Measurements from ENCODE around the gene ASAP2. TPM values are rescaled to one million over a fixed set of nuclear protein-coding genes. Genes with fewer than 3 reads are reported as not detected.

Gene ASAP2
- total and polyA plus RNA-seq, 9 of the 15 experiments (the other 6 are each of a cell fraction or from before 2014, with no cell fraction given) = 0.06 to 4.3 (median 3.1) TPM

DNA sequence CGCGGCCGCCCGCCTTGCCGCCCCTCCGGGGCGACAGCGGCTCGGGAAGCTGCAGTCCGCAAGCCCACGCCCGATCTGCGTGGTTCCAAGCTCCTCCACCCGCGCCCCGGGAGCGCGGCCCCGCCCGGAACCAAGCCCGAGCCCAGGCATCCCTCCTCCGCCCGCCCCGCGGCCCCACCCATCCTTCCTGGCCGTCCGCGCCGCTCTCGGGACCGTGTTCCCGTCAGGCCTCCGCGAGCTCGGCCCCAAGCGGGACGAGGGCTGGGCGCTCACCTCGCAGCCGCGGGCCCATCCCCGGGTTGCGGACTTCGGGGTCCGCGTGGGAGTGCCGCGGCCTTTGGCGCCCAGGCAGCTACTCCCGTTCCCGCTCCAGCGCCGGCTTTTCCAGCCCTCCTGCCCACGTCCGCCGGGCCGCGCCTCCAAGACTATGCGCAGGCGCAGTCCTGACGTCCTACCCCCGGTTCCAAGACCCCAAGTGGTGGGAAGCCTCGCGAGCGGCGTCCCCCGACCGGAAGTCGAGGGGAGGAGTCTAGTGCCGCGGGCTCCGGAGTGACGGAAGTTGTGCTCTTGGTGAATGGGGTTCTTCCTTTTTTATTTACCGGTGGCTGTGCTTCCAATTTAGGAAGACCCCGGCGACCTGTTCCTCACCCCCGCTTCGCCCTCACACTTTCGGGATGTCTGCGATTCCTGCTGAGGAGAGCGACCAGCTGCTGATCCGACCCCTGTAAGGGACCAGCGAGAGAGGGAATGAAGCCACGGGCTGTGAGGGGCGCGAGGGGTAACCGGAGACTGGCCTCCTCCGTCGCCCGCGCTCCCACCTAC lies 216.7 kb downstream of the ASAP2 start, which contains the start of the genes CPSF3 and ITGB1BP1 (continued):
- TF ChIP-seq, protein P1, sequence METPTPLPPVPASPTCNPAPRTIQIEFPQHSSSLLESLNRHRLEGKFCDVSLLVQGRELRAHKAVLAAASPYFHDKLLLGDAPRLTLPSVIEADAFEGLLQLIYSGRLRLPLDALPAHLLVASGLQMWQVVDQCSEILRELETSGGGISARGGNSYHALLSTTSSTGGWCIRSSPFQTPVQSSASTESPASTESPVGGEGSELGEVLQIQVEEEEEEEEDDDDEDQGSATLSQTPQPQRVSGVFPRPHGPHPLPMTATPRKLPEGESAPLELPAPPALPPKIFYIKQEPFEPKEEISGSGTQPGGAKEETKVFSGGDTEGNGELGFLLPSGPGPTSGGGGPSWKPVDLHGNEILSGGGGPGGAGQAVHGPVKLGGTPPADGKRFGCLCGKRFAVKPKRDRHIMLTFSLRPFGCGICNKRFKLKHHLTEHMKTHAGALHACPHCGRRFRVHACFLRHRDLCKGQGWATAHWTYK (CRISPR knock-in tag; IDR thresholded peaks at IDR 0.05) = peak; percentile 15; the same call in 1 of the 2 replicates
- peak; percentile 68; the same call in 1 of the 2 replicates for TF ChIP-seq NBN (IDR thresholded peaks at IDR 0.05; ENCODE audit: low read depth)
- TF ChIP-seq, protein P2, sequence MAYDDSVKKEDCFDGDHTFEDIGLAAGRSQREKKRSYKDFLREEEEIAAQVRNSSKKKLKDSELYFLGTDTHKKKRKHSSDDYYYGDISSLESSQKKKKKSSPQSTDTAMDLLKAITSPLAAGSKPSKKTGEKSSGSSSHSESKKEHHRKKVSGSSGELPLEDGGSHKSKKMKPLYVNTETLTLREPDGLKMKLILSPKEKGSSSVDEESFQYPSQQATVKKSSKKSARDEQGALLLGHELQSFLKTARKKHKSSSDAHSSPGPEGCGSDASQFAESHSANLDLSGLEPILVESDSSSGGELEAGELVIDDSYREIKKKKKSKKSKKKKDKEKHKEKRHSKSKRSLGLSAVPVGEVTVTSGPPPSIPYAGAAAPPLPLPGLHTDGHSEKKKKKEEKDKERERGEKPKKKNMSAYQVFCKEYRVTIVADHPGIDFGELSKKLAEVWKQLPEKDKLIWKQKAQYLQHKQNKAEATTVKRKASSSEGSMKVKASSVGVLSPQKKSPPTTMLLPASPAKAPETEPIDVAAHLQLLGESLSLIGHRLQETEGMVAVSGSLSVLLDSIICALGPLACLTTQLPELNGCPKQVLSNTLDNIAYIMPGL (CRISPR knock-in tag; IDR thresholded peaks at IDR 0.05) = peak; percentile 87; the same call in 1 of the 2 replicates
- peak; percentile 78 for TF ChIP-seq SMAD4 (CRISPR knock-in tag; conservative IDR thresholded peaks at IDR 0.05)
- TF ChIP-seq L3MBTL2 (IDR thresholded peaks at IDR 0.05) = peak; percentile 65
- peak; percentile 96 for TF ChIP-seq KAT7 (CRISPR knock-in tag; IDR thresholded peaks at IDR 0.05; ENCODE audit: borderline replicate concordance)
- TF ChIP-seq DIDO1 (tag; IDR thresholded peaks at IDR 0.05; ENCODE audit: low read depth) = peak; percentile 71
- TF ChIP-seq, protein P3, sequence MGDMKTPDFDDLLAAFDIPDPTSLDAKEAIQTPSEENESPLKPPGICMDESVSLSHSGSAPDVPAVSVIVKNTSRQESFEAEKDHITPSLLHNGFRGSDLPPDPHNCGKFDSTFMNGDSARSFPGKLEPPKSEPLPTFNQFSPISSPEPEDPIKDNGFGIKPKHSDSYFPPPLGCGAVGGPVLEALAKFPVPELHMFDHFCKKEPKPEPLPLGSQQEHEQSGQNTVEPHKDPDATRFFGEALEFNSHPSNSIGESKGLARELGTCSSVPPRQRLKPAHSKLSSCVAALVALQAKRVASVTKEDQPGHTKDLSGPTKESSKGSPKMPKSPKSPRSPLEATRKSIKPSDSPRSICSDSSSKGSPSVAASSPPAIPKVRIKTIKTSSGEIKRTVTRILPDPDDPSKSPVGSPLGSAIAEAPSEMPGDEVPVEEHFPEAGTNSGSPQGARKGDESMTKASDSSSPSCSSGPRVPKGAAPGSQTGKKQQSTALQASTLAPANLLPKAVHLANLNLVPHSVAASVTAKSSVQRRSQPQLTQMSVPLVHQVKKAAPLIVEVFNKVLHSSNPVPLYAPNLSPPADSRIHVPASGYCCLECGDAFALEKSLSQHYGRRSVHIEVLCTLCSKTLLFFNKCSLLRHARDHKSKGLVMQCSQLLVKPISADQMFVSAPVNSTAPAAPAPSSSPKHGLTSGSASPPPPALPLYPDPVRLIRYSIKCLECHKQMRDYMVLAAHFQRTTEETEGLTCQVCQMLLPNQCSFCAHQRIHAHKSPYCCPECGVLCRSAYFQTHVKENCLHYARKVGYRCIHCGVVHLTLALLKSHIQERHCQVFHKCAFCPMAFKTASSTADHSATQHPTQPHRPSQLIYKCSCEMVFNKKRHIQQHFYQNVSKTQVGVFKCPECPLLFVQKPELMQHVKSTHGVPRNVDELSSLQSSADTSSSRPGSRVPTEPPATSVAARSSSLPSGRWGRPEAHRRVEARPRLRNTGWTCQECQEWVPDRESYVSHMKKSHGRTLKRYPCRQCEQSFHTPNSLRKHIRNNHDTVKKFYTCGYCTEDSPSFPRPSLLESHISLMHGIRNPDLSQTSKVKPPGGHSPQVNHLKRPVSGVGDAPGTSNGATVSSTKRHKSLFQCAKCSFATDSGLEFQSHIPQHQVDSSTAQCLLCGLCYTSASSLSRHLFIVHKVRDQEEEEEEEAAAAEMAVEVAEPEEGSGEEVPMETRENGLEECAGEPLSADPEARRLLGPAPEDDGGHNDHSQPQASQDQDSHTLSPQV (IDR thresholded peaks at IDR 0.05) = peak; percentile 34; the same call in 1 of the 2 replicates
- TF ChIP-seq, protein P4, sequence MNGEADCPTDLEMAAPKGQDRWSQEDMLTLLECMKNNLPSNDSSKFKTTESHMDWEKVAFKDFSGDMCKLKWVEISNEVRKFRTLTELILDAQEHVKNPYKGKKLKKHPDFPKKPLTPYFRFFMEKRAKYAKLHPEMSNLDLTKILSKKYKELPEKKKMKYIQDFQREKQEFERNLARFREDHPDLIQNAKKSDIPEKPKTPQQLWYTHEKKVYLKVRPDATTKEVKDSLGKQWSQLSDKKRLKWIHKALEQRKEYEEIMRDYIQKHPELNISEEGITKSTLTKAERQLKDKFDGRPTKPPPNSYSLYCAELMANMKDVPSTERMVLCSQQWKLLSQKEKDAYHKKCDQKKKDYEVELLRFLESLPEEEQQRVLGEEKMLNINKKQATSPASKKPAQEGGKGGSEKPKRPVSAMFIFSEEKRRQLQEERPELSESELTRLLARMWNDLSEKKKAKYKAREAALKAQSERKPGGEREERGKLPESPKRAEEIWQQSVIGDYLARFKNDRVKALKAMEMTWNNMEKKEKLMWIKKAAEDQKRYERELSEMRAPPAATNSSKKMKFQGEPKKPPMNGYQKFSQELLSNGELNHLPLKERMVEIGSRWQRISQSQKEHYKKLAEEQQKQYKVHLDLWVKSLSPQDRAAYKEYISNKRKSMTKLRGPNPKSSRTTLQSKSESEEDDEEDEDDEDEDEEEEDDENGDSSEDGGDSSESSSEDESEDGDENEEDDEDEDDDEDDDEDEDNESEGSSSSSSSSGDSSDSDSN (IDR thresholded peaks at IDR 0.05; ENCODE audit: borderline replicate concordance in 1 of 2, low read depth in 2 of 2, low read length in 2 of 2) = peak in 1 of 2 experiments; percentile 45; a peak in 3 of 4 replicates
- TF ChIP-seq SAP30 (IDR thresholded peaks at IDR 0.05; ENCODE audit: borderline replicate concordance, insufficient read depth, low read depth, low read length, poor library complexity, severe bottlenecking) = peak; percentile 54
- TF ChIP-seq, protein P5, sequence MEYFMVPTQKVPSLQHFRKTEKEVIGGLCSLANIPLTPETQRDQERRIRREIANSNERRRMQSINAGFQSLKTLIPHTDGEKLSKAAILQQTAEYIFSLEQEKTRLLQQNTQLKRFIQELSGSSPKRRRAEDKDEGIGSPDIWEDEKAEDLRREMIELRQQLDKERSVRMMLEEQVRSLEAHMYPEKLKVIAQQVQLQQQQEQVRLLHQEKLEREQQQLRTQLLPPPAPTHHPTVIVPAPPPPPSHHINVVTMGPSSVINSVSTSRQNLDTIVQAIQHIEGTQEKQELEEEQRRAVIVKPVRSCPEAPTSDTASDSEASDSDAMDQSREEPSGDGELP (CRISPR knock-in tag; IDR thresholded peaks at IDR 0.05; ENCODE audit: borderline replicate concordance) = peak; percentile 88
- TF ChIP-seq, protein P6, sequence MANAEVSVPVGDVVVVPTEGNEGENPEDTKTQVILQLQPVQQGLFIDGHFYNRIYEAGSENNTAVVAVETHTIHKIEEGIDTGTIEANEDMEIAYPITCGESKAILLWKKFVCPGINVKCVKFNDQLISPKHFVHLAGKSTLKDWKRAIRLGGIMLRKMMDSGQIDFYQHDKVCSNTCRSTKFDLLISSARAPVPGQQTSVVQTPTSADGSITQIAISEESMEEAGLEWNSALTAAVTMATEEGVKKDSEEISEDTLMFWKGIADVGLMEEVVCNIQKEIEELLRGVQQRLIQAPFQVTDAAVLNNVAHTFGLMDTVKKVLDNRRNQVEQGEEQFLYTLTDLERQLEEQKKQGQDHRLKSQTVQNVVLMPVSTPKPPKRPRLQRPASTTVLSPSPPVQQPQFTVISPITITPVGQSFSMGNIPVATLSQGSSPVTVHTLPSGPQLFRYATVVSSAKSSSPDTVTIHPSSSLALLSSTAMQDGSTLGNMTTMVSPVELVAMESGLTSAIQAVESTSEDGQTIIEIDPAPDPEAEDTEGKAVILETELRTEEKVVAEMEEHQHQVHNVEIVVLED (CRISPR knock-in tag; IDR thresholded peaks at IDR 0.05) = peak; percentile 45; the same call in 1 of the 2 replicates
